Astrocyte of the cerebellum (primary cell): ENCODE data around the gene IRAK3.
"Not testable (repeated sequence)": the region's sequence is repeated elsewhere in the genome, so short reads cannot be mapped to it uniquely, and the experiment has no call there.

Experiments
- DNase-seq: peaks from one replicate; pipeline ENCODE4 v3.0.0-alpha.2; 2011; ENCODE audit warnings: low read depth
- H3K4me3 ChIP-seq: 2 replicates; pipeline ENCODE4 v1.5.1; 2011; ENCODE audit warnings: mild to moderate bottlenecking, low read depth, low read length, moderate library complexity
- CTCF ChIP-seq: IDR thresholded peaks from 2 replicates; pipeline ENCODE4 v1.5.1; 2012; ENCODE audit warnings: low read length, low read depth, moderate library complexity, mild to moderate bottlenecking; ENCODE audit errors: missing control alignments
- in situ Hi-C: cut with HindIII; loops from 2 replicates; pipeline ENCODE4 v1.10.0; 2017; ENCODE audit warnings: low sequenced_read_pairs

Gene IRAK3

GRCh38 chr12:66297080-66297479, 108.1 kb downstream of the IRAK3 start:
- in situ Hi-C loops = no loop called here
- H3K4me3 ChIP-seq = no peak overlapping the region
- DNase-seq = no peak
- no peak for TF ChIP-seq CTCF

- in situ Hi-C loops = no loop called here
- DNase-seq = no peak
- H3K4me3 ChIP-seq = no peak overlapping the region
- TF ChIP-seq CTCF = no peak
Observed at GRCh38 chr12:66297923-66298322, 108.9 kb downstream of the IRAK3 start.

- in situ Hi-C loops = no loop called here
Observed at GRCh38 chr12:66301944-66302826, 113.2 kb downstream of the IRAK3 start, which contains the start of gene HELB. HELB (plus strand) TSS chr12:66302493; CDS start chr12:66302604, 111 bp downstream.

GRCh38 chr12:66302827-66303169, 113.8 kb downstream of the IRAK3 start:
- in situ Hi-C loops = no loop called here
- no peak for DNase-seq
- TF ChIP-seq CTCF = no peak

More at GRCh38 chr12:66301944-66302826, 113.2 kb downstream of the IRAK3 start, which contains the start of gene HELB:
- DNase-seq = peak; percentile 88
- TF ChIP-seq CTCF = no peak
- H3K4me3 ChIP-seq = peak within 1 kb of the TSS; percentile 86

GRCh38 chr12:66303316-66303804, 114.3 kb downstream of the IRAK3 start:
- in situ Hi-C loops, DNase-seq: not testable (repeated sequence)
- H3K4me3 ChIP-seq = peak overlapping the region; percentile 86

More at GRCh38 chr12:66302827-66303169, 113.8 kb downstream of the IRAK3 start:
- H3K4me3 ChIP-seq = peak overlapping the region; percentile 86
